ENCODE results near the gene TMEM269. TPM values are rescaled to one million over a fixed set of nuclear protein-coding genes. Genes with fewer than 3 reads are reported as not detected.

Gene TMEM269
- total and polyA plus RNA-seq, 10 of the 15 experiments (the other 5 are each of a cell fraction or from before 2014, with no cell fraction given): 0.02 to 0.26 (median 0.06) TPM; not detected in 2

GRCh38 chr1:42738678-42739226 is 46.0 kb upstream of the TMEM269 start:
- CTCF ChIA-PET: no interaction called here
- TF ChIP-seq POU2F2 (IDR thresholded peaks at IDR 0.05; ENCODE audit: borderline replicate concordance, low read depth, low read length): no peak
- no peak for TF ChIP-seq REST (IDR thresholded peaks at IDR 0.05; ENCODE audit: low read depth, low read length)
- TF ChIP-seq STAT1 (conservative IDR thresholded peaks at IDR 0.05): no peak
- TF ChIP-seq RAD21 (IDR thresholded peaks at IDR 0.05; ENCODE audit: insufficient read depth, low read depth, low read length): no peak
- TF ChIP-seq ZZZ3 (IDR thresholded peaks at IDR 0.05; ENCODE audit: control insufficient read depth, insufficient read length, low read depth): no peak
- no peak for TF ChIP-seq MEF2A (IDR thresholded peaks at IDR 0.05; ENCODE audit: insufficient read depth, low read depth, low read length)
- no peak for TF ChIP-seq ELK1 (IDR thresholded peaks at IDR 0.05; ENCODE audit: low read depth, low read length)
- no peak for TF ChIP-seq NR2C2 (IDR thresholded peaks at IDR 0.05; ENCODE audit: borderline replicate concordance, control insufficient read depth, insufficient read length, low read depth)
- no peak for TF ChIP-seq MTA2 (IDR thresholded peaks at IDR 0.05; ENCODE audit: low read depth)
- TF ChIP-seq ESRRA (IDR thresholded peaks at IDR 0.05; ENCODE audit: low read length): no peak
- no peak for TF ChIP-seq ZNF207 (IDR thresholded peaks at IDR 0.05; ENCODE audit: borderline replicate concordance)
- peaks cover 11% of the 10 kb centered on the region for H3K4me1 ChIP-seq (ENCODE audit: control insufficient read depth, insufficient read depth, low read length)
- ATAC-seq: no peak
- BruUV-seq (replicated peaks): no TSS peak
- intact Hi-C loops (cut with micrococcal nuclease; ENCODE audit: unreplicated experiment) (no loop called here), in situ Hi-C loops (cut with MboI) (loop anchor here (10.0 kb wide), 1 partner anchor 144 kb away; no protein-coding TSS in a partner anchor)
- no peaks in the 10 kb centered on the region for H3K27me3 ChIP-seq (replicated peaks in 1 of 2; ENCODE audit: control insufficient read depth in 2 of 2, insufficient read depth in 2 of 2, low read length in 1 of 2)
- no peak overlapping the region for H3K27ac ChIP-seq (ENCODE audit: control insufficient read depth, insufficient read depth)
- FAIRE-seq: no peak
- H4K20me1 ChIP-seq (ENCODE audit: control insufficient read depth, insufficient read depth): no peaks in the 10 kb centered on the region
- H3K9me3 ChIP-seq (replicated peaks; ENCODE audit: control insufficient read depth, insufficient read depth, low read length): no peaks in the 10 kb centered on the region
- H3K9ac ChIP-seq (ENCODE audit: control insufficient read depth, insufficient read depth, low read length): no peak overlapping the region
- POLR2A ChIA-PET: no interaction called here
- SMC1A ChIA-PET (ENCODE audit: uncharacterized antibody, unreplicated experiment): no interaction called here
- H3K4me2 ChIP-seq (ENCODE audit: control insufficient read depth, insufficient read depth): no peak overlapping the region
- no peak overlapping the region for H2AFZ ChIP-seq (ENCODE audit: control insufficient read depth, low read depth, low read length)
- no peak for DNase-seq (ENCODE audit: low read depth, low spot score)
- 45% methylated on average over 8 of the region's 8 CpGs for WGBS (ENCODE audit: insufficient coverage, insufficient replicate concordance, low lambda C conversion rate, missing lambda C conversion rate)
- H3K79me2 ChIP-seq (ENCODE audit: control insufficient read depth, insufficient read depth, low read length): no peaks in the 10 kb centered on the region
- H3K4me3 ChIP-seq: no peak overlapping the region
- RAD21 ChIA-PET (ENCODE audit: unreplicated experiment): no interaction called here
- H3K36me3 ChIP-seq (ENCODE audit: control insufficient read depth in 2 of 2, insufficient read depth in 2 of 2, low read length in 1 of 2): no peaks in the 10 kb centered on the region

Data from GM12878 (cell line).